ENCODE measurements around the gene PTPN12. TPM values are rescaled to one million over a fixed set of nuclear protein-coding genes. Genes with fewer than 3 reads are reported as not detected.

The PTPN12 gene
- total and polyA plus RNA-seq, 2 of the 4 experiments (the other 2 are of a cell fraction), result 24.7 to 31.0 TPM

DNA sequence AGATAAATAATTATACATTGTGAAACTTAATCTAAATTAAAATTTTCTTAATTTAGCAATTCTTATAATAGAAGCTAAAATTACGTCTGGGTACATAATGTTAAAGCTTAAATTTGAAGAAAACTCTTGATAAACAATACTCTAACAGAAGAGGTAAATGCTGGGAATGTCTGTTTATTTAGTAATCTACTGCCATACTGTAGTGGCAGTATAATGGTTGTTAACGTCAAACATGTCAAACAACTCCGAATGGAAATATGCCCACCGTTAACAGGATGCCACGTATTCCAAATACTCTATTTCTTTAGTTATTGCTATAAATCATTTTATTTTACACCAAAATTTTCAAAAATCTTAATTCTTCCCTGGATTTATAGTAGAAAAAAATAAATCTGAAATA is 40.0 kb upstream of the PTPN12 start:
- Histone ChIP-seq H3K4me3 (ENCODE audit: insufficient read depth, low read depth, low read length) (no peak overlapping the region), H4K91ac (ENCODE audit: insufficient read depth, low read depth, low read length) (no peak overlapping the region), H3K4ac (ENCODE audit: low read depth, low read length) (no peak overlapping the region), H3K79me1 (ENCODE audit: low read depth in 1 of 2, low read length in 2 of 2) (no peaks in the 10 kb centered on the region), H2AK5ac (ENCODE audit: low read depth, low read length) (no peak overlapping the region), H3K4me2 (ENCODE audit: low read depth, low read length) (no peak overlapping the region), H3K14ac (replicated peaks; ENCODE audit: low read depth, low read length) (no peak overlapping the region), H2BK15ac (ENCODE audit: low read depth, low read length) (no peak overlapping the region), H3K9me3 (ENCODE audit: control insufficient read depth, insufficient read depth, low read length) (peaks cover 6% of the 10 kb centered on the region; the same call in 1 of the 2 replicates), H2BK120ac (ENCODE audit: low read depth, low read length) (no peak overlapping the region), H4K20me1 (ENCODE audit: insufficient read depth, low read length) (no peaks in the 10 kb centered on the region), H2AFZ (replicated peaks; ENCODE audit: low read length, poor library complexity) (no peak overlapping the region), H3K27ac (ENCODE audit: insufficient read depth, low read length) (no peak overlapping the region), H3K18ac (ENCODE audit: low read depth, low read length) (no peak overlapping the region), H2BK5ac (ENCODE audit: low read depth, low read length, poor library complexity, severe bottlenecking) (no peak overlapping the region), H3K4me1 (ENCODE audit: control insufficient read depth, insufficient read depth, low read length) (no peaks in the 10 kb centered on the region), H3K56ac (ENCODE audit: extremely low read depth, insufficient read depth, low read length) (no peak overlapping the region), H2BK20ac (ENCODE audit: low read depth, low read length) (no peak overlapping the region), H3K36me3 (ENCODE audit: control insufficient read depth, insufficient read depth, low read length) (no peaks in the 10 kb centered on the region), H3K27me3 (ENCODE audit: control insufficient read depth, insufficient read depth, low read length) (no peaks in the 10 kb centered on the region), H3K23ac (ENCODE audit: low read depth, low read length) (no peak overlapping the region), H3K9me1 (ENCODE audit: insufficient read depth, low read length) (no peaks in the 10 kb centered on the region), H4K5ac (ENCODE audit: low read depth, low read length) (no peak overlapping the region), H4K8ac (ENCODE audit: low read depth in 2 of 2, low read length in 2 of 2) (no peak overlapping the region), H2AK9ac (replicated peaks; ENCODE audit: low read depth, low read length, poor library complexity) (no peak overlapping the region), H3K9ac (ENCODE audit: low read depth, low read length) (no peak overlapping the region)
- dilution Hi-C loops (cut with HindIII; ENCODE audit: low sequenced_read_pairs, unreplicated experiment), result no loop called here
- BruUV-seq (replicated peaks), result no TSS peak
- ChIA-PET POLR2A (ENCODE audit: unreplicated experiment) (no interaction called here), CTCF (no interaction called here)
- no peak for TF ChIP-seq MAFK (IDR thresholded peaks at IDR 0.05; ENCODE audit: low read depth, low read length)
- TF ChIP-seq, protein P1, sequence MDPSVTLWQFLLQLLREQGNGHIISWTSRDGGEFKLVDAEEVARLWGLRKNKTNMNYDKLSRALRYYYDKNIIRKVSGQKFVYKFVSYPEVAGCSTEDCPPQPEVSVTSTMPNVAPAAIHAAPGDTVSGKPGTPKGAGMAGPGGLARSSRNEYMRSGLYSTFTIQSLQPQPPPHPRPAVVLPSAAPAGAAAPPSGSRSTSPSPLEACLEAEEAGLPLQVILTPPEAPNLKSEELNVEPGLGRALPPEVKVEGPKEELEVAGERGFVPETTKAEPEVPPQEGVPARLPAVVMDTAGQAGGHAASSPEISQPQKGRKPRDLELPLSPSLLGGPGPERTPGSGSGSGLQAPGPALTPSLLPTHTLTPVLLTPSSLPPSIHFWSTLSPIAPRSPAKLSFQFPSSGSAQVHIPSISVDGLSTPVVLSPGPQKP (IDR thresholded peaks at IDR 0.05; ENCODE audit: borderline replicate concordance, low read depth, low read length), result no peak
- no peak for TF ChIP-seq FOS (IDR thresholded peaks at IDR 0.05; ENCODE audit: low read depth, low read length)
- no peak for TF ChIP-seq RAD21 (IDR thresholded peaks at IDR 0.05; ENCODE audit: low read length)
- TF ChIP-seq, protein P2, sequence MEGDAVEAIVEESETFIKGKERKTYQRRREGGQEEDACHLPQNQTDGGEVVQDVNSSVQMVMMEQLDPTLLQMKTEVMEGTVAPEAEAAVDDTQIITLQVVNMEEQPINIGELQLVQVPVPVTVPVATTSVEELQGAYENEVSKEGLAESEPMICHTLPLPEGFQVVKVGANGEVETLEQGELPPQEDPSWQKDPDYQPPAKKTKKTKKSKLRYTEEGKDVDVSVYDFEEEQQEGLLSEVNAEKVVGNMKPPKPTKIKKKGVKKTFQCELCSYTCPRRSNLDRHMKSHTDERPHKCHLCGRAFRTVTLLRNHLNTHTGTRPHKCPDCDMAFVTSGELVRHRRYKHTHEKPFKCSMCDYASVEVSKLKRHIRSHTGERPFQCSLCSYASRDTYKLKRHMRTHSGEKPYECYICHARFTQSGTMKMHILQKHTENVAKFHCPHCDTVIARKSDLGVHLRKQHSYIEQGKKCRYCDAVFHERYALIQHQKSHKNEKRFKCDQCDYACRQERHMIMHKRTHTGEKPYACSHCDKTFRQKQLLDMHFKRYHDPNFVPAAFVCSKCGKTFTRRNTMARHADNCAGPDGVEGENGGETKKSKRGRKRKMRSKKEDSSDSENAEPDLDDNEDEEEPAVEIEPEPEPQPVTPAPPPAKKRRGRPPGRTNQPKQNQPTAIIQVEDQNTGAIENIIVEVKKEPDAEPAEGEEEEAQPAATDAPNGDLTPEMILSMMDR (conservative IDR thresholded peaks at IDR 0.05; ENCODE audit: low read depth, low read length), result no peak
- TF ChIP-seq, protein P3, sequence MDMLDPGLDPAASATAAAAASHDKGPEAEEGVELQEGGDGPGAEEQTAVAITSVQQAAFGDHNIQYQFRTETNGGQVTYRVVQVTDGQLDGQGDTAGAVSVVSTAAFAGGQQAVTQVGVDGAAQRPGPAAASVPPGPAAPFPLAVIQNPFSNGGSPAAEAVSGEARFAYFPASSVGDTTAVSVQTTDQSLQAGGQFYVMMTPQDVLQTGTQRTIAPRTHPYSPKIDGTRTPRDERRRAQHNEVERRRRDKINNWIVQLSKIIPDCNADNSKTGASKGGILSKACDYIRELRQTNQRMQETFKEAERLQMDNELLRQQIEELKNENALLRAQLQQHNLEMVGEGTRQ (IDR thresholded peaks at IDR 0.05; ENCODE audit: low read depth, low read length), result no peak
- no peak for TF ChIP-seq RFX5 (IDR thresholded peaks at IDR 0.05; ENCODE audit: low read depth, low read length)
- no peak for TF ChIP-seq RCOR1 (IDR thresholded peaks at IDR 0.05; ENCODE audit: insufficient replicate concordance, low read length)
- no peak for TF ChIP-seq CHD1 (IDR thresholded peaks at IDR 0.05; ENCODE audit: low read depth, low read length)
- in situ Hi-C loops (cut with MboI; ENCODE audit: low sequenced_read_pairs), result no loop called here
- intact Hi-C loops (cut with micrococcal nuclease), result no loop called here
- WGBS, 2 experiments (ENCODE audit: extremely low coverage in 2 of 2, insufficient read length in 1 of 2), result no CpG with 5 or more reads among the region's 5 CpGs
- ATAC-seq (ENCODE audit: low read depth) (no peak), DNase-seq (no peak)

Measured in IMR-90 (cell line).